NCI-H446 (cell line): ENCODE measurements around the gene ABCC1.
"Not testable (repeated sequence)": the region's sequence is repeated elsewhere in the genome, so short reads cannot be mapped to it uniquely, and the experiment has no call there.

Experiments
- DNase-seq, 2 experiments: peaks; one replicate each; lab custom pipeline; 2025; lab: John Stamatoyannopoulos, UW

Gene ABCC1

GRCh38 chr16:16188827-16189226, 239.4 kb downstream of the ABCC1 start:
- no peak for DNase-seq

DNA sequence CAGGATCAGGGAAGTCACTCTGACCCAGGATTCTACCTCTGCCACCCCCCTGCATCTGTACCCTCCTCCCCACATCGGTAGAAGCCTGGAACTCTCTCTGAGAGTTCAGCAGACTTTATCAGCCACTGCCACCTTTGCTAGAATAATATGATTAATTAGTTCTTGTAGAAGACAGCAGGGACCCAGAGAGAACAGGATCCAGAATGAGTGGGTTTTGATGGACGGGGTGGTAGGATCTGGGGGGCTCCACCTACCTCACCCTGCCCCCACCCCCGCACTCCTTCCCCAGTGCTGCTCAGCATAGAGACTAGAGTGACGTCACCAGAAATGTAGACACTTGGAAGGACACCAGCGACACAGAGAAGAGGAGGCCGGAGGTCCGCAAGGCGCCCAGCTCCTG, 240.4 kb downstream of the ABCC1 start:
- DNase-seq: no peak

DNA sequence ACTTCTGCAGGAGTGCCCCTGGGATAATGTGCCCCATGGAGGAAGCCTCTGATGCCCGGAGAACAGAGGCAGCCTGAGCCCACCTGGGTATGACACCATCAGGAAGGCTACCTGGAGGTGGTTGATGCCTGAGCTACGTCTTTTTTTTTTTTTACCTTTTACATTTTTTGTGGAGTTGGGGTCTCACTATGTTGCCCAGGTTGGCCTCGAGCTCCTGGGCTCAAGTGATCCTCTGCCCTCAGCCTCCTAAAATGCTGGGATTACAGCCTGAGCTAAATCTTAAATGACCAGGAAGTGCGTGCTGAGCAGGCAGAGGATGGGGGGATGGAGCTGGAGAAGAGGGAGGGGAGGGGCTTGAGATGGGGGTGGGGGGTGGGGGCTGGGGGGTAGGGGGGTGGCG, 241.1 kb downstream of the ABCC1 start:
- DNase-seq: no peak

DNA sequence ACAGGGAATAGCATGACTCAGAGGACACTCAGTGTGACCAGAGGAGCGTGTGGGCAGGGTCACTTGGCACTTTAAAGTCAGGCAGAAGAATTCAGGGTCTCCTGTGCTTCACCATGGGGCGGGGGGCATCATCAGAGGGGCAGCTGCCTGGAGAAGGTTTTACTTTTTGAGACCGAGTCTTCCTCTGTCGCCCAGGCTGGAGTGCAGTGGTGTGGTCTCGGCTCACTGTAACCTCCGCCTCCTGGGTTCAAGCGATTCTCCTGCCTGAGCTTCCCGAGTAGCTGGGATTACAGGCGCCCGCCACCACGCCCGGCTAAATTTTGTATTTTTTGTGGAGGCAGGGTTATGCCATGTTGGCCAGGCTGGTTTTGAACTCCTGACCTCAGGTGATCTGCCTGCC, 241.6 kb downstream of the ABCC1 start:
- not testable (repeated sequence) for DNase-seq

- no peak for DNase-seq
These were observed 242.2 kb downstream of the ABCC1 start for GRCh38 chr16:16191493-16192167.
